Measurements from ENCODE around the gene ACTMAP. TPM values are rescaled to one million over a fixed set of nuclear protein-coding genes. Genes with fewer than 3 reads are reported as not detected.

Gene ACTMAP
- total and polyA plus RNA-seq, 11 donors, result 4.2 to 11.1 (median 8.1) TPM

GRCh38 chr19:40716031-40716481 is 34.2 kb downstream of the ACTMAP start:
- intact Hi-C loops (cut with DNase I), result loop anchor here in 6 of 10 donors (2.0 to 10.0 kb wide), 6 partner anchors 35 to 101 kb away; partner anchors contain the start of genes ACTMAP (in 2 of the 6) and SNRPA (in 2 of the 6)
- Histone ChIP-seq H3K4me3 (peak overlapping the region; percentile 65 to 98 (median 82)), H3K27me3 (no peaks in the 10 kb centered on the region), H3K4me1 (peaks cover 5 to 70% (median 46%) of the 10 kb centered on the region in 12 donors), H3K27ac (peak overlapping the region; percentile 95 to 99 (median 97)), H3K9me3 (no peaks in the 10 kb centered on the region), H3K36me3 (peaks cover 0 to 21% (median 14%) of the 10 kb centered on the region in 9 donors)
- 5 to 12% (median 7%) methylated on average over 8 of the region's 8 CpGs for WGBS, 4 donors
- TF ChIP-seq POLR2A (IDR thresholded peaks at IDR 0.05), result no peak
- TF ChIP-seq CTCF (IDR thresholded peaks at IDR 0.05), result no peak
- ATAC-seq, result no peak
- DNase-seq, result peak in 2 of 5 donors; percentile 40 to 66

- Histone ChIP-seq H3K4me1 (peaks cover 3 to 56% (median 32%) of the 10 kb centered on the region in 12 donors), H3K27ac (peak overlapping the region; percentile 95 to 99 (median 97)), H3K9me3 (no peaks in the 10 kb centered on the region), H3K27me3 (no peaks in the 10 kb centered on the region), H3K36me3 (peaks cover 0 to 35% (median 24%) of the 10 kb centered on the region in 9 donors), H3K4me3 (peak overlapping the region; percentile 18 to 98 (median 78))
- WGBS, 4 donors, result 3 to 6% (median 4%) methylated on average over 29 to 31 of the region's 31 CpGs
- intact Hi-C loops (cut with DNase I), result loop anchor here in 7 of 10 donors (1.0 to 10.0 kb wide), 8 partner anchors 24 to 103 kb away; partner anchors contain the start of genes NUMBL (in 4 of the 7), ACTMAP (in 2 of the 7), EGLN2 (in 2 of the 7) and SNRPA (in 2 of the 7)
- DNase-seq, result peak; percentile 94 to 96 (median 95)
- TF ChIP-seq CTCF (IDR thresholded peaks at IDR 0.05), result peak in 1 of 12 donors; percentile 3
- peak in 1 of 2 donors; percentile 12 for TF ChIP-seq POLR2A (IDR thresholded peaks at IDR 0.05)
- peak; percentile 75 to 83 (median 78) for ATAC-seq
Observed at GRCh38 chr19:40714441-40715299, 35.6 kb downstream of the ACTMAP start.

GRCh38 chr19:40713939-40714338 is 36.3 kb downstream of the ACTMAP start:
- Histone ChIP-seq H3K27me3 (no peaks in the 10 kb centered on the region), H3K4me3 (peak overlapping the region in 8 of 12 donors; percentile 69 to 95 (median 81)), H3K27ac (peak overlapping the region; percentile 76 to 99 (median 96)), H3K4me1 (peaks cover 3 to 49% (median 26%) of the 10 kb centered on the region in 12 donors), H3K36me3 (peaks cover 0 to 42% (median 31%) of the 10 kb centered on the region in 9 donors), H3K9me3 (no peaks in the 10 kb centered on the region)
- DNase-seq (peak in 1 of 5 donors; percentile 38), ATAC-seq (no peak)
- intact Hi-C loops (cut with DNase I), result loop anchor here in 5 of 10 donors (2.0 to 10.0 kb wide), 4 partner anchors 23 to 85 kb away; partner anchors contain the start of genes NUMBL (in 3 of the 5), ACTMAP (in 2 of the 5), EGLN2 (in 2 of the 5) and SNRPA (in 2 of the 5)
- WGBS, 4 donors, result 85 to 93% (median 89%) methylated on average over 10 to 11 of the region's 11 CpGs
- TF ChIP-seq CTCF (IDR thresholded peaks at IDR 0.05) (no peak), POLR2A (IDR thresholded peaks at IDR 0.05) (no peak)

Measured in heart left ventricle (tissue), 16 donors.